GM21723 (cell line): ENCODE measurements around the gene BAIAP2.
A peak's percentile ranks its signal among the peaks of the same experiment; 100 is the strongest.

Experiments
- ATAC-seq: cut with Tn5 transposase; IDR thresholded peaks from one replicate; pipeline ENCODE4 v1.9.1; 2021; ENCODE audit warnings: mild to moderate bottlenecking, moderate library complexity; ENCODE audit not compliant: unreplicated experiment

Gene BAIAP2

GRCh38 chr17:81034779-81035520 lies at the start of gene BAIAP2:
TSS of gene BAIAP2 (plus strand) at chr17:81035151. CDS start at chr17:81035255, 104 bp downstream.
- peak; percentile 61 for ATAC-seq

- ATAC-seq: no peak
Measured at GRCh38 chr17:80986046-80986445, 48.9 kb upstream of the BAIAP2 start.

GRCh38 chr17:80986816-80987475 lies 48.0 kb upstream of the BAIAP2 start:
- no peak for ATAC-seq

GRCh38 chr17:80987941-80988461 lies 47.0 kb upstream of the BAIAP2 start:
- no peak for ATAC-seq

- no peak for ATAC-seq
Measured at GRCh38 chr17:80989586-80989913, 45.4 kb upstream of the BAIAP2 start.

GRCh38 chr17:80990921-80991644 lies 43.9 kb upstream of the BAIAP2 start:
- no peak for ATAC-seq

GRCh38 chr17:80991645-80992076 lies 43.3 kb upstream of the BAIAP2 start, which contains the start of gene CHMP6:
TSS of gene CHMP6 (plus strand) at chr17:80991841. CDS start at chr17:80991919, 78 bp downstream.
- ATAC-seq: peak; percentile 54

- peak; percentile 26 for ATAC-seq
Measured at GRCh38 chr17:80992077-80992947, 42.6 kb upstream of the BAIAP2 start.

- ATAC-seq: no peak
Measured at GRCh38 chr17:80992948-80993624, 41.9 kb upstream of the BAIAP2 start.

- no peak for ATAC-seq
Measured at GRCh38 chr17:80995131-80995530, 39.8 kb upstream of the BAIAP2 start.

GRCh38 chr17:80996422-80997305 lies 38.3 kb upstream of the BAIAP2 start:
- no peak for ATAC-seq

GRCh38 chr17:80997424-80998117 lies 37.4 kb upstream of the BAIAP2 start:
- ATAC-seq: no peak

- no peak for ATAC-seq
Measured at GRCh38 chr17:80998118-80998747, 36.7 kb upstream of the BAIAP2 start.

GRCh38 chr17:80998748-80999535 lies 36.0 kb upstream of the BAIAP2 start:
- no peak for ATAC-seq

- ATAC-seq: no peak
Measured at GRCh38 chr17:80999536-81000333, 35.2 kb upstream of the BAIAP2 start.

- ATAC-seq: no peak
Measured at GRCh38 chr17:81000334-81000630, 34.7 kb upstream of the BAIAP2 start.
